ENCODE results near the gene ABL1.

Gene ABL1

DNA sequence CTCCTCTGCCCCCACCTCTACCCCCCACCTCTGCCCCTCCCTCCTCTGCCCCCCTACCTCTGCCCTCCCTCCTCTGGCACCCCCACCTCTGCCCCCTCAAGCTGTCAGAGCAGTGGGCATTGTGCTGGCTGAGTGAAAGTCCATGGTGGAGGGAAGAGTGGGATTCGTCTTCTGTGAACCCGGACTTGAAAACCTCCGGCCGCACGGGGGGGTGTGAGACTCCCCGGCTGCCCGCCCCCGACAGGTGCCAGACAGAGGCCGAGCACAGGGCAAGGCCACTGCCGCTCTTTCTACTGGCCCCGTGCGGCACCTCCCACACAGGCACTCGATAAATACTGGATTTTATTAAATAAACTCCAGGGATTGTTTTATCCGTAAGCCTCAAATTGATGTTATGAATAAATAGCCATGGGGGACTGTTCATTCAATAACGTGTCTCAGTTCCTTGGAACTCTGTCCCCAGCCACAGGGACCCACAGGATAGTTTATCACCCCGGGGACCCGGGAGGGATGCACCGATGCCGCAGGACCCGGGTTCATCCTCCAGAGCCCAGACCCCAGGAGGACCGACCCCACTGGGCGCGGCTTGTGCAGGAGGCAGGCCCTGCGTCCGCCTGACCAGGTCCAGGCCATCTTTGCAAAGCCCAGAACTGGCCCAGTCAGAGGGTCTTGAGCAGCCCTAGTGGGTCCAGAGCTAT is 64.1 kb downstream of the ABL1 start:
- TF ChIP-seq, protein P1, sequence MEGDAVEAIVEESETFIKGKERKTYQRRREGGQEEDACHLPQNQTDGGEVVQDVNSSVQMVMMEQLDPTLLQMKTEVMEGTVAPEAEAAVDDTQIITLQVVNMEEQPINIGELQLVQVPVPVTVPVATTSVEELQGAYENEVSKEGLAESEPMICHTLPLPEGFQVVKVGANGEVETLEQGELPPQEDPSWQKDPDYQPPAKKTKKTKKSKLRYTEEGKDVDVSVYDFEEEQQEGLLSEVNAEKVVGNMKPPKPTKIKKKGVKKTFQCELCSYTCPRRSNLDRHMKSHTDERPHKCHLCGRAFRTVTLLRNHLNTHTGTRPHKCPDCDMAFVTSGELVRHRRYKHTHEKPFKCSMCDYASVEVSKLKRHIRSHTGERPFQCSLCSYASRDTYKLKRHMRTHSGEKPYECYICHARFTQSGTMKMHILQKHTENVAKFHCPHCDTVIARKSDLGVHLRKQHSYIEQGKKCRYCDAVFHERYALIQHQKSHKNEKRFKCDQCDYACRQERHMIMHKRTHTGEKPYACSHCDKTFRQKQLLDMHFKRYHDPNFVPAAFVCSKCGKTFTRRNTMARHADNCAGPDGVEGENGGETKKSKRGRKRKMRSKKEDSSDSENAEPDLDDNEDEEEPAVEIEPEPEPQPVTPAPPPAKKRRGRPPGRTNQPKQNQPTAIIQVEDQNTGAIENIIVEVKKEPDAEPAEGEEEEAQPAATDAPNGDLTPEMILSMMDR (IDR thresholded peaks at IDR 0.05; ENCODE audit: low read depth, low read length), result no peak
- DNase-seq (ENCODE audit: extremely low read depth, low read depth), result no peak

DNA sequence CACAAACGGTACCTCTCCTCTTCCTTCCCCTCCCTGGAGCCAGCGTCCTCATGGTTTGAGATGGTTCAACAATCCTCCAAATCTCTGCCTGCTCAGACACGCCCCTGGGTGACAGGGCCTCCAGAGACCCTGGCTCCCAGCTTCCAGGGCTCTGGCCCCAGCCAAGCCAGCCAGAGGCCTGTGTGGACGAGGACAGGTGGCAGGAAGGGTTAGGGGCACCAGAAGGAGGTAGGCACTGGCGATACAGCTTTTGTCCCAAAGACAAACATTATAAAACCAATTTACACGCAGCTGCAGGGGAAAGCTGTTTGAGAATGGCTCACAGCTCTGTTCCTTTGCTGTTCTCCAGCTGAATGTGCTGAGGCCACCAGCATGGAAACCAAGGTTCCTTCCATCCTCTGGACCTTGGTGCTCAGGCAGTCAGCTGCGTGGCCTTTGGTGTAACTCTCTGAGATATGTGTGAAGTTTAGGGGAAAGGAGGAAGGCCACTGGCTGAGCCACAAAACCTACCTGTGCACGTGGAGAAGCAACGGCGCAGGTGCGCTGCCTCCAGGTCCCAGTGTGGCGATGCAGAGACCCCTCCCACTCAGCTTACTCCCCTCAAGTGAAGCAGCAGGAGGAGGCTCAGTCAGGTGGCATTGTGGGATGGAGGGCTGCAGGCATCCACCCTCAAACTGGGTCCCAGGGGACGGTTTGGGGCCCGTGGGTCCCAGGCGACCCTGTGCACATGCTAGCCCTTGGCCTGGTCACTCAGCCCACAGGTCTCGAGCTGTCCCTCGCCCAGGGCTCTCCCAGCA is 65.8 kb downstream of the ABL1 start:
- DNase-seq (ENCODE audit: extremely low read depth, low read depth), result no peak
- TF ChIP-seq, protein P1 (IDR thresholded peaks at IDR 0.05; ENCODE audit: low read depth, low read length), result no peak

DNA sequence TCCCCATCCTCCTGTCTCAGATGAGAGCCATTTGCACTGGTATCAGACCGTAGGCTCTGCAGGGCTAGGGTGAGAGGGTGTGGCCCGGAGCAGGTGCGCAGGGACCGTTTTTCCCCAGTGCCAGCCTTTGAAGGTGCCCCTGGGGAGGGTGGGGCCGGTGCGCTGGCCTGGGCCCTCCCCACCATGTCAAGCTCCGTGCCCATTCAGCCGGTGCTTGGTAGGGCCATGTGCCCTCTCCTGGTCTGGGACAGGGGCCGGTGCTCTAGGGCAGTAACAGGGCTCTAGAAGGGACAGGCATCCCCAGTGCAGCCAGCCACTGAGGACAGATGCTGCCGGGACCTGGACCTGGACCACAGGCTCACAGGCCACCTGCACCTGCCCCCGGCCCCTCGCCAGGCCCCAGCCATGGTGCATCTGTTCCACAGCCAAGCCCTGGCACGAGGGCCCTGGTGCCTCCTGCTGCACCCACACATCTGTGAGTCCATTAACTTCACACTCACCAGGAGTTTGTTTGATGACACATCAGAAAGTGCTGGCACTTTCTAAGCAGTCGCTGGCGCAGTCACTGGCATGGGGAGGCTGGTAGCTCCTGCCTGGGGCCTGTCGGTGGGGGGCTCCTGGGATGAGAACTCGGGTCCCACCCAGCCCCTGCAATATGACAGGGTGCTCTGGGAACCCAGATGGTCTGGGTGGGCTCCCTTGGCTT is 66.6 kb downstream of the ABL1 start:
- TF ChIP-seq, protein P1 (IDR thresholded peaks at IDR 0.05; ENCODE audit: low read depth, low read length), result no peak
- DNase-seq (ENCODE audit: extremely low read depth, low read depth), result no peak

DNA sequence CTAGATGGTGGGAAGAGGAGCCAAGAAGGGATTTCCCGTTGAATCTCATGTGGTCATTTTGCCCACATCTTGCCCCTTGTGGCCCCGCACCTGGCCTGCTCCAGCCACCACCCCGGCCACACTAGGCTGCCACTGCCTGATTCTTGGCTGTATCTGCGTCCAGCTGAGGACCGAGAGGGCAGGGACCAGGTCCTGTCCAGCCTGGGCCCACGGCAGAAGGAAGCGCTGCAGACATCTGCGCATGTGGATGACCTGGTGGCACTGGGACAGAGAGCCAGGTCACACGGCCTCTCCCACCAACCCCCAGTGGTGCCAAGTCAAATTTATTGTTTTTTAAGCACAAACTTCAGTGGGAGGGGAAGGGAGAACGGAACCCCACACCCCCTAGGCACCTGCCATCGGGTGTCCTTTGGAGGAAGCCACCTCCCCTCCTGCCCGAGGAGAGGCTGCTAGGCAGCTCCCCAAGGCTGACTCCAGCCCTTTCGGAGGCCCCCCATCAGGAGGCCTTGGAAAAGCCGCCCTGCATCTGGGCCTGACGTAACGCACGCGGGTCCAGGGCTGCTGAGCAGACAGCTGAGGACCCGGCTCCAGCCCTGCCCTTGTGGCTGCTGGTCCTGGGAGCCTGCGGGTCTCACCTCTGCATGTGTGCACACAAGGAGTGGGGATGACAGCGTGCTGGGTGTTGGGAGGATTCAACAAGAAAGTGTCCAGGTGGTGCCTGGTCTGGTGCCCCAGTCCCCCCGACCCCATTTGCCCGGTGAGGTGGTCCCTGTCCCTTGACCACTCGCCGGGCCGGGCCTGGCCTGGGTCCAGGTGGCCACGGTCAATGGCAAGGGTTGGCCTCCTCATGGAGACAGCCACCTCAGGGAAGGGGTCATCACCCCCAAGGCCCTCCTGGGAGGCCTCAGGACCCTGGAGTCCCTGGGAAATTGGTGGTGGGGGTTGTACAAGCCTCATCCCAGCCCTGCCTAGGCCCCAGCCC is 67.4 kb downstream of the ABL1 start:
- DNase-seq (ENCODE audit: extremely low read depth, low read depth), result no peak
- TF ChIP-seq, protein P1 (IDR thresholded peaks at IDR 0.05; ENCODE audit: low read depth, low read length), result no peak

DNA sequence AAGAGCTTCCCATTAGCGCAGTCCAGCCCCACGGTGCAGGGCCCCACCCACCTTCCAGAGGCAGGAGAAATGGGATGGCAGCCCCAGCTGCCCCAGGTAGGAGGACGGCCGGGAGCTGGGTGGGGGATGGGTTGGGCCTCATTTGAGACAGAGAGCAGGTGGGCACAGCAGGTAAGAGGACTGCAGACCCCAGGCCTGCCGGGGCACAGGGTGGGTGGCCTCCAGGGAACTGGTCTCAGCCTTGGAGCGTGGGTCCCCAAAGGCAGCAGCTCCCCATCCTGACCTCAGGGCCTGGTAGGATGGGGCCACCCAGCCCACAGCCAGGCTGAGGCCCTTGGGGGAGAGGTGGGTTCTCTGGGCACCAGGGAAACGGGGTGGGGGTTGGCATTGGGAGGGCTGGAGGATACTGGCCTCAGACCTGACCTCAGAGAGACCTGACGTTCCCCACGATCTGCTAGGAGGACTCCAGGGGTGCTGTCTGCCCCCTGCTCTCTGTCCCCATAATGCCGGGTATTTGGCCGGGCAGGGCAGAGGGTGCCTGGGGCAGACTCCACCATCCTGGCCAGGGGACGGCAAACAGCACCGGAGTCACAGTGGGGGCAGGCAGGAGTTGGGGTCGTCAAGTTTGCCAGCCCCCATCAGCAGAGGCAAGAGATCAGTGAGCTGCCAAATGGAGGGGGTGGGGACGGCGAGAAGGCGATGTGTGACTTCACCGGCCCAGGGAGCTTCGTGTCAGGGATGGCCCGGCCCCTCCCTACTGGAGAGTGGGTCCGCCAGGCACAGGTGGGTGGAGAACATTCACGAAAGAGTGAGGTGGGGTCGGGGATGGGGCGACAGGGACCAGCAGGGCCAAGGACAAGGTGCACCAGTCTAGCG is 68.4 kb downstream of the ABL1 start:
- TF ChIP-seq, protein P1 (IDR thresholded peaks at IDR 0.05; ENCODE audit: low read depth, low read length), result no peak
- no peak for DNase-seq (ENCODE audit: extremely low read depth, low read depth)

Measured in AG09319 (cell line).